ENCODE measurements around the gene PRXL2C.
A peak's percentile ranks its signal among the peaks of the same experiment; 100 is the strongest.

PRXL2C gene

GRCh38 chr9:96612966-96613589 is 42.0 kb downstream of the PRXL2C start:
- DNase-seq (ENCODE audit: low read depth in 1 of 2, low spot score in 1 of 2), result no peak
- no peak for TF ChIP-seq JUND (IDR thresholded peaks at IDR 0.05; ENCODE audit: low read depth)
- in situ Hi-C loops (cut with HindIII; ENCODE audit: low pct_unique_long_range_greater_than_20kb, low sequenced_read_pairs), result no loop called here

- DNase-seq (ENCODE audit: low read depth in 1 of 2, low spot score in 1 of 2), result peak in 1 of 2 experiments; percentile 16
- TF ChIP-seq JUND (IDR thresholded peaks at IDR 0.05; ENCODE audit: low read depth), result no peak
- in situ Hi-C loops (cut with HindIII; ENCODE audit: low pct_unique_long_range_greater_than_20kb, low sequenced_read_pairs), result no loop called here
These were observed 42.8 kb downstream of the PRXL2C start for GRCh38 chr9:96612105-96612965.

DNA sequence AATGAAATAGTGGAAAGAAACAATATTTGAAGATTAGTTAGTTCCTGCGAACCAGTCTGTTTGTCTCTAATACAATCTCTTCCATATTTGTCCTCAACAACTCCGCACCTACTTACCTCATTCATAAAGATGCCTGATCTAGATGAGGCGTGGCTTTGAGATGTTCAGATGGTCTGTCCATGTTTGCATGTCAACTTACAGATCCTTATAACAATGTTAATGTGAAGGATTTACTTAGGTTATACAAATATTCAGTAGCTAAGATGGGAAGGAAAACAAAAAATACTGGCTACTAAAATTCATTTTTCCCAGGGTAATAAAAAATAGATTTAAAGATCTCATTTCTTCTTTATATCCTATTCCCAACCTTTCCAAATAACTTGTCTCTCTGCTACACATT is 43.8 kb downstream of the PRXL2C start:
- DNase-seq (ENCODE audit: low read depth in 1 of 2, low spot score in 1 of 2), result no peak
- in situ Hi-C loops (cut with HindIII; ENCODE audit: low pct_unique_long_range_greater_than_20kb, low sequenced_read_pairs), result no loop called here
- no peak for TF ChIP-seq JUND (IDR thresholded peaks at IDR 0.05; ENCODE audit: low read depth)

DNA sequence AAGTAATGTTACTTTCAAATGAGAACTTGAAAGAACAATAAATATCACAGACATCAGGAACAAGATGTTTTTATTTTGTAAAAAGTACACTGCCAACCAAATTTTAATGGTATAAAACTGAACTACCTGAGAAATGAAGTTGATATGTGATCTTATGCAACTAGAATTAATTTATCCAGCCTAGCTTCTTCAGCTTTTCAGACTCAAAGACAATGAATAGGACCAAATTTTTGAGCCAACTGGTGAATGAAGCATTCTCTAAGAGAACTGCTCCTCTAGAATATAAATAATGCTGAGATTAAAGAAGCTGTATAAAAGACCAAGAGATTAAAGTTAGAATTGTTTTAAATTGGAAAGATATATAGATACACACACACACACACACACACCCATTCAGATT is 45.4 kb downstream of the PRXL2C start:
- no peak for DNase-seq (ENCODE audit: low read depth in 1 of 2, low spot score in 1 of 2)
- in situ Hi-C loops (cut with HindIII; ENCODE audit: low pct_unique_long_range_greater_than_20kb, low sequenced_read_pairs), result no loop called here
- TF ChIP-seq JUND (IDR thresholded peaks at IDR 0.05; ENCODE audit: low read depth), result no peak

DNA sequence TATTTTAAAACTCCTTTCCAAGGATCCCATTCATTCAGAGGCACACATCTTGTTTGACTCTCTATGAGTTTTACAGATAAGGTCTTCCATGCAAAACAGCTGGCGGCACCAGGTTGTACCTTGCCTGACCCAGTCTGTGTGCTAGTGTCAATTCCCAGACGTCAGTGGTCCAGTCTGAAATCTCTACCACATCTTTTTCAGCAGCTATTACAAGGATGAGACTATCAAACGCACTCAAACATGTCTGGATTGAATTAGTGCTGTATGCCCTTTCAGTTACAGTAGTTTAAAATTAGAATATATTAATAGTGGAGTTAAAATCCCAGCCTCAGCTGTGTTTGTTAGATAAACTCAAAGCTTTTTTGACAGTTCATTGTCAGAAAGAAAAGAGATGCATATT is 47.1 kb downstream of the PRXL2C start:
- TF ChIP-seq JUND (IDR thresholded peaks at IDR 0.05; ENCODE audit: low read depth), result no peak
- no peak for DNase-seq (ENCODE audit: low read depth in 1 of 2, low spot score in 1 of 2)
- in situ Hi-C loops (cut with HindIII; ENCODE audit: low pct_unique_long_range_greater_than_20kb, low sequenced_read_pairs), result no loop called here

DNA sequence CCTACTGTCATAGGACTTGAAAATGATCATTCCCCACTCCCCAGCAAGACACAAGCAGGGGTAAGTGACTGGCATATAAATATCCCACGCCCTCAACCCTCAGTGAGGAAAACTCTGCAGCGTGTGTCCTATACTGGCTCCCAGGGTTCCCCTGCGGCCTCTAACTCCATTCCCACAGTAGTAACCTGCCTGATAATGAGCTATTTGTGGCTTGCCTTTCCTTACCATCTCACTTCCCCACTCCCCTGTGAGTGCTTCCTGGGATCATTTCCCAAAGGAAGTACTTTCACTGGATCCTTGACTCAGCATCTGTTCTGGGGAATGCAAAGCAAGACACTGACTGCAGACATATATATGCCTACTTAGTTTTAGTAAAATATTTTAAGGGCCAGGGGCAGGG is 49.8 kb downstream of the PRXL2C start:
- in situ Hi-C loops (cut with HindIII; ENCODE audit: low pct_unique_long_range_greater_than_20kb, low sequenced_read_pairs), result no loop called here
- no peak for TF ChIP-seq JUND (IDR thresholded peaks at IDR 0.05; ENCODE audit: low read depth)
- DNase-seq (ENCODE audit: low read depth in 1 of 2, low spot score in 1 of 2), result no peak

DNA sequence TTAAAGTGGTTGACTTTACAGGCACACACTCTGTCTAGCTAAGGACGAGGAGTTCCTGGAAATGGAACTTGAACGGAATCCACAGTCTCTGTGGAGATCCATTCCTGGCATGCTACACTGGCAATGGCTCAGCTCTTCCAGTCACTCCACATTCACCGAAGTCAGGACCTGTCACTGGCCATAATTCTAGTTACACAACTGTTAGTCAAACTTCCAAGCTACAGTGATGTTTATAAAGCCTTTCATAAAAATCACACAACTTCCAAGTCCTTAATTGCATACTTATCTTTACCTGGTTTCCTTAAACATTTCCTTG is 51.2 kb downstream of the PRXL2C start:
- no peak for DNase-seq (ENCODE audit: low read depth in 1 of 2, low spot score in 1 of 2)
- in situ Hi-C loops (cut with HindIII; ENCODE audit: low pct_unique_long_range_greater_than_20kb, low sequenced_read_pairs), result no loop called here
- no peak for TF ChIP-seq JUND (IDR thresholded peaks at IDR 0.05; ENCODE audit: low read depth)

DNA sequence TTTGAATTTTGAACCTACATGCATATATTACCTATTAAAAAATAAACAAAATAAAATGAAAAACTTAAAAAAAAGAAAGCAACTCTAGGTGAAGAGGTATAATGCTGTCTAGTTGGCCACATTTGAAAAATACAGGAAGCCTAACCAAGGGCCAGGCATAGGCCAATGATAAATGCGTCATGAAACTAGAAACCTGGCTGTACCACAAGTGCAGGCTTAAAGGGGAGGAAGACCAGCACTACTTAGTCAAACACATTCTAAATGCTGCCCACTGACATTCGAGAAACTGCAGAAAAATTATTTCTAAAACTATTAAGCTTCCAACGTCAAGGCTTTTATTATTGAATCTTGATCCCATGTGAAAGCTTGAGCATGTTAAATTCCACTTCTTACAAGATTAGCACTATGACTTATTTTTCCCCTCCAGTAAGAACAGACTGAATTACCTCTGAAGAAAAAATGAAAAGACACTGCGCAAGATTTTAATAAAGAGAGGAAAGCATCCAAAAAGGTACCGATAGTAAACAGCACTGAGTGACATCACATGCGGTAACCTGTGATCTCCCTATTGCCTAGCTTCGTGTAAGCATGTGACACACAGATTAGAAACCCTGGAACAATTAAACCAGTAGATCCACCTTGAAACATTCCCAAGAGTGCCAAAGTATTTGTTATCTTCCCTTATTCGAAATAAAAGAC is 51.7 kb downstream of the PRXL2C start:
- in situ Hi-C loops (cut with HindIII; ENCODE audit: low pct_unique_long_range_greater_than_20kb, low sequenced_read_pairs), result no loop called here
- no peak for DNase-seq (ENCODE audit: low read depth in 1 of 2, low spot score in 1 of 2)
- no peak for TF ChIP-seq JUND (IDR thresholded peaks at IDR 0.05; ENCODE audit: low read depth)

DNA sequence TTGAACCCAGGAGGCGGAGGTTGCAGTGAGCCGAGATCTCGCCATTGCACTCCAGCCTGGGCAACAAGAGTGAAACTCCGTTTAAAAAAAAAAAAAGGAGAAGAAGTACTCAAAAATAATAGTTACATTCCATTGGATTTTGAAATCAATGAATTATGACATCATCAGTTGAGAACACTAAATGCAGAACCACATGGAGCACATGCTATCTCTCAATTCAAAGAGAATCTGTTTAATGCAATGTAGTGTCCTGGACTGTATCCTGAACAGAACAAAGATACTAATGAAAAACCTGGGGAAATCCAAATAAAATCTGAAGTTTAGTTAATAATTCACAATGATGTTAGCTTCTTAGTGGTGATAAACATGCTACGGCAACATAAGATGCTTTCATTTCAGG is 55.8 kb downstream of the PRXL2C start:
- no peak for DNase-seq (ENCODE audit: low read depth in 1 of 2, low spot score in 1 of 2)
- in situ Hi-C loops (cut with HindIII; ENCODE audit: low pct_unique_long_range_greater_than_20kb, low sequenced_read_pairs), result no loop called here
- no peak for TF ChIP-seq JUND (IDR thresholded peaks at IDR 0.05; ENCODE audit: low read depth)

GRCh38 chr9:96596601-96597111 is 58.5 kb downstream of the PRXL2C start:
- in situ Hi-C loops (cut with HindIII; ENCODE audit: low pct_unique_long_range_greater_than_20kb, low sequenced_read_pairs), result no loop called here
- no peak for DNase-seq (ENCODE audit: low read depth in 1 of 2, low spot score in 1 of 2)
- TF ChIP-seq JUND (IDR thresholded peaks at IDR 0.05; ENCODE audit: low read depth), result no peak
